GM12865 (cell line): Measurements from ENCODE around the gene ARID3A.

Source experiments
- DNase-seq: peaks from one replicate; pipeline ENCODE4 v3.0.0; 2010; ENCODE audit warnings: low read depth
- H3K4me3 ChIP-seq: 2 replicates; pipeline ENCODE4 v1.5.1; 2011; ENCODE audit warnings: mild to moderate bottlenecking, low read depth, low read length, control low read depth
- CTCF ChIP-seq: IDR thresholded peaks from 2 replicates; pipeline ENCODE4 v1.5.1; 2011; ENCODE audit warnings: low read length, control low read depth, low read depth, inconsistent platforms; ENCODE audit not compliant: insufficient read depth; ENCODE audit errors: missing control alignments

The ARID3A gene

GRCh38 chr19:952049-952679 lies 26.3 kb downstream of the ARID3A start:
- DNase-seq, result peak; percentile 57
- H3K4me3 ChIP-seq, result peak overlapping the region; percentile 71

GRCh38 chr19:952680-953444 lies 27.0 kb downstream of the ARID3A start:
- peak overlapping the region; percentile 71 for H3K4me3 ChIP-seq
- peak; percentile 65 for DNase-seq
- no peak for TF ChIP-seq CTCF

More at GRCh38 chr19:952049-952679, 26.3 kb downstream of the ARID3A start:
- no peak for TF ChIP-seq CTCF

- TF ChIP-seq CTCF, result no peak
- no peak for DNase-seq
- H3K4me3 ChIP-seq, result peak overlapping the region; percentile 71
These were observed 27.8 kb downstream of the ARID3A start for GRCh38 chr19:953445-954271.

- no peak for DNase-seq
- peak overlapping the region; percentile 71 for H3K4me3 ChIP-seq
- no peak for TF ChIP-seq CTCF
These were observed 28.4 kb downstream of the ARID3A start for GRCh38 chr19:954272-954671.

- DNase-seq, result peak; percentile 94
- peak; percentile 2 for TF ChIP-seq CTCF
- peak overlapping the region; percentile 71 for H3K4me3 ChIP-seq
These were observed 29.0 kb downstream of the ARID3A start for GRCh38 chr19:954672-955494.
